A549 (cell line): ENCODE results near the gene SFTPD.

Source experiments
- EP300 ChIP-seq, 2 experiments: fragments of >200 bp; sonication (Bioruptor Twin); formaldehyde crosslinking; IDR thresholded peaks; 2 replicates in 1 of 2; 3 replicates in 1 of 2; pipeline ENCODE4 v1.6.1; 2016 to 2017
- TF ChIP-seq, protein P1 (sequence below): fragments of >200 bp; sonication (Bioruptor Twin); formaldehyde crosslinking; IDR thresholded peaks from 3 replicates; pipeline ENCODE4 v1.5.1; 2016

DNA sequence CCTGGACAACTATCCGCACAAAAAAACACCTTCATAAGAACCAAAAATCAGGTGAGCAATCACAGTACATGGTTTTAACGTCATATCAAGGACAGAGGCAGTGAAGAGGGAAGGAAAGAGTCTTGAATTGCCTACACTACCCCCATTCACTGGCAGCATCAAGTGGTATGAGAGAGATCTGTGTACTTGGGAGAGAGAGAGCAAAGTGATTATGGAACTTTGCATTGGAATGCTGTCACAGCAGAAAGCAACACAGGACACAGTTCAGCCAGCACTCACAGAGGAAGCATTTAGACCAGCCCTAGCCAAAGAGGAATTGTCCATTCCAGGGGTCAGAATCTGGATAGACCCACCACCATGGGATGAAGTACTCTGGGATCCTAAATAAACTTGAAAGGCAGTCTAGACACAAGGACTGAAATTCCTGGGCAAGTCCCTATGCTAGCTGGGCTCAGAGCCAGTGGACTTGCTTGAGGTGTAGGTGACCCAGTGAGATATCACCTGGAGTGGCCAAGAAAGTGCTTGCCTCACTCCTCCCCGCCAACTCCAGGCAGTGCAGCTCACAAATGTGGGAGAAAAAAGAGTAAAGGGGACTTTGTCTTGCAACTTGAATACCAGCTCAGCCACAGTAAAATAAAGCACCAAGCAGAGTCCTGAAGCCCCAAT lies 30.5 kb upstream of the SFTPD start:
- TF ChIP-seq, protein P1, sequence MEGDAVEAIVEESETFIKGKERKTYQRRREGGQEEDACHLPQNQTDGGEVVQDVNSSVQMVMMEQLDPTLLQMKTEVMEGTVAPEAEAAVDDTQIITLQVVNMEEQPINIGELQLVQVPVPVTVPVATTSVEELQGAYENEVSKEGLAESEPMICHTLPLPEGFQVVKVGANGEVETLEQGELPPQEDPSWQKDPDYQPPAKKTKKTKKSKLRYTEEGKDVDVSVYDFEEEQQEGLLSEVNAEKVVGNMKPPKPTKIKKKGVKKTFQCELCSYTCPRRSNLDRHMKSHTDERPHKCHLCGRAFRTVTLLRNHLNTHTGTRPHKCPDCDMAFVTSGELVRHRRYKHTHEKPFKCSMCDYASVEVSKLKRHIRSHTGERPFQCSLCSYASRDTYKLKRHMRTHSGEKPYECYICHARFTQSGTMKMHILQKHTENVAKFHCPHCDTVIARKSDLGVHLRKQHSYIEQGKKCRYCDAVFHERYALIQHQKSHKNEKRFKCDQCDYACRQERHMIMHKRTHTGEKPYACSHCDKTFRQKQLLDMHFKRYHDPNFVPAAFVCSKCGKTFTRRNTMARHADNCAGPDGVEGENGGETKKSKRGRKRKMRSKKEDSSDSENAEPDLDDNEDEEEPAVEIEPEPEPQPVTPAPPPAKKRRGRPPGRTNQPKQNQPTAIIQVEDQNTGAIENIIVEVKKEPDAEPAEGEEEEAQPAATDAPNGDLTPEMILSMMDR, result no peak
- no peak for TF ChIP-seq EP300 (IDR thresholded peaks at IDR 0.05)
